Measurements from ENCODE around the gene CHST3.

Gene CHST3

DNA sequence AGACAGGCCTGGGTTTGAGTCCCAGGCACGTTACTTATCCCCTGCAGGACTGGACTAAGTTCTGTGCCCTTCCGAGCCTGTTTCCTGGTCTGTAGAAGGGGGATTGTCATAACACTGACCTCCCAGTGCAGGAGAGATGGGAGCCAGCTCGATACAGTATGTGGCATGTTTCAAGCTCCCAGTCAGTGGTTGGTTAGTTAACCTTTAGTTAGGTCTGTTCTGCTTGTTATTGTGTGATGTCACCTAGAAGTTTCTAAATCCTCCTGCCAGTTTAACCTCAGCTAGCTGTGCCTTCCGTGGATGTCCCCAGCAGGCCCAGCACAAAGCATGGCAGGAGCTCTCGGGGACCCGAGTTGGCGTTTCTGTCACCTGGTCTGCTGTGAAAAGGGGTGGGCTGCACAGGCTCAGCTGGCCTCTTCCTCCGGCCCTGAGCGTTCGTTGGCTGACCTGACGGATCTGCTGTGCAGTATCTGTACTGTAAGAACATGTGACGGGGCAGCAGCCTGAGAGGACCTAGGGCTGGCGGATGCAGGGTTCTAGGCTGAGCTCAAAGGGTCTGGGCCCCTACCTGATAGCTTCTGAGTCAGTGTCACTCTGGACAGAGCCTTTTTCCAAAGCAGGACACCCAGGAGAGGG is 71.2 kb downstream of the CHST3 start:
- no peak for DNase-seq (ENCODE audit: low read depth)
- TF ChIP-seq, protein P1, sequence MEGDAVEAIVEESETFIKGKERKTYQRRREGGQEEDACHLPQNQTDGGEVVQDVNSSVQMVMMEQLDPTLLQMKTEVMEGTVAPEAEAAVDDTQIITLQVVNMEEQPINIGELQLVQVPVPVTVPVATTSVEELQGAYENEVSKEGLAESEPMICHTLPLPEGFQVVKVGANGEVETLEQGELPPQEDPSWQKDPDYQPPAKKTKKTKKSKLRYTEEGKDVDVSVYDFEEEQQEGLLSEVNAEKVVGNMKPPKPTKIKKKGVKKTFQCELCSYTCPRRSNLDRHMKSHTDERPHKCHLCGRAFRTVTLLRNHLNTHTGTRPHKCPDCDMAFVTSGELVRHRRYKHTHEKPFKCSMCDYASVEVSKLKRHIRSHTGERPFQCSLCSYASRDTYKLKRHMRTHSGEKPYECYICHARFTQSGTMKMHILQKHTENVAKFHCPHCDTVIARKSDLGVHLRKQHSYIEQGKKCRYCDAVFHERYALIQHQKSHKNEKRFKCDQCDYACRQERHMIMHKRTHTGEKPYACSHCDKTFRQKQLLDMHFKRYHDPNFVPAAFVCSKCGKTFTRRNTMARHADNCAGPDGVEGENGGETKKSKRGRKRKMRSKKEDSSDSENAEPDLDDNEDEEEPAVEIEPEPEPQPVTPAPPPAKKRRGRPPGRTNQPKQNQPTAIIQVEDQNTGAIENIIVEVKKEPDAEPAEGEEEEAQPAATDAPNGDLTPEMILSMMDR (IDR thresholded peaks at IDR 0.05; ENCODE audit: low read depth, low read length, missing control alignments), result no peak
- H3K4me3 ChIP-seq (ENCODE audit: low read depth, low read length), result no peak overlapping the region

DNA sequence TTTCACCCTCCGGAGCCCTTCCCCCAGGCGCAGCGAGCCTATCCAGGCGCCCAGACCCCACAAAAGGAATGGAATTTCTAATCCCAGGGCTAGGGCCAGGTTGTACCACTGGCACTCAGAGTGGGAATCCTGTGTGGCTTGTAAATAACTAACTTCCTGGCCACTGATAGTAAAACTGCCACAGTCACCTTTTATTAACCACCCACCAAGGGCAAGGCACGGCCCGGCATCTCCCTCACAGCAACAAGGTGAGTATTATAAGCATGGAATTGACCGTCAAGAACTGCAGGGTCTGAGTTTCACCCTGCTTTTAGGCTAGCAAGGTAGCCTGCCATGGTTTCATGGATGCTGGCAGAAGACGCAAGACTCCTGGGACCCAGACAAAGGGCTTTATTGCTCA is 73.1 kb downstream of the CHST3 start:
- no peak for DNase-seq (ENCODE audit: low read depth)
- TF ChIP-seq, protein P1 (IDR thresholded peaks at IDR 0.05; ENCODE audit: low read depth, low read length, missing control alignments), result no peak

DNA sequence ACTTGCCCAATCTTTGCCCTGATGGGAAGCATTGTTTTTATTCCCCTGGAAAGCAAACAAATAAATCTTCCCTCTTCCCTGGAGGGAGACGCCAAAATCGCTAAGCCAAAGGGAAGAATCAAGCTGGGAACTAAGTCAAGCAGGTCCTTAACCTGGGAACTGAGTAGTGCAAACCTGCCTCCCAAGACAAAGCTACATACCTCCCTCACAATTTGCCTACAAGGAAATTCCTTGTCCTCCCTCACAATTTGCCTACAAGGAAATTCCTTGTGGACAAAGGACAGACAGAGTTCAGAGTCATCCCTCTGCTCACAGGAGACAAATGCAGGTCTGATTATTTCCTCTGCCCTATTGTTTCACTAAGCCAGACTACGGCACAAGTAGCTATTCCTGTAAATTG is 73.6 kb downstream of the CHST3 start:
- H3K4me3 ChIP-seq (ENCODE audit: low read depth, low read length), result no peak overlapping the region
- DNase-seq (ENCODE audit: low read depth), result no peak
- TF ChIP-seq, protein P1 (IDR thresholded peaks at IDR 0.05; ENCODE audit: low read depth, low read length, missing control alignments), result no peak

More for the DNA sequence above, 73.1 kb downstream of the CHST3 start:
- H3K4me3 ChIP-seq (ENCODE audit: low read depth, low read length), result no peak overlapping the region

DNA sequence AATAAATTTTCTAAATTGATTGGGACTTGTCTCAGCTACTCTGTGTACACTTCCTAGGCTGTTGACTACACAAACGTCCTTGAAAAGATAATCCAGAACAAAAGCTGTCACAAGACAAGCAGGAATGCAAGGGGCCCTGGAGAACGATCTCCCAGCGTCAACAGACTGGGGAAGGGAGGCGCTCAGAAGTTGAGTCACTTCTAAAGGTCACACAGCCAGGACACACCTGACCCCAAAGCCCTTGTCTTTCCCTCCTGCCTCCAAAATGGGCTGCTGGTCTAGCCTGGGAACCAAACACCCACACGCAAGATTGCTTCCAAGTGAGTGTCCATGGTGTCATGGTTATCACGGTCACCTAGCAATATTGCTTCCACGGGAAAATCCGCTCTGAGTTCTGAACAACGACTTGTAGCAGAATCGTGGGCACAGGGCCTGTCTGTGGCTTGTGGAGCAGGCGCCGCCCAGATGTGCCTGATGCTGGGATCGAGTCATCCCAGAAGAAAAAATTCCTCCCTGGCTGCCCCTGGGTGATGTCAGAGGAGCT is 74.3 kb downstream of the CHST3 start:
- no peak for DNase-seq (ENCODE audit: low read depth)
- H3K4me3 ChIP-seq (ENCODE audit: low read depth, low read length), result no peak overlapping the region
- TF ChIP-seq, protein P1 (IDR thresholded peaks at IDR 0.05; ENCODE audit: low read depth, low read length, missing control alignments), result no peak

DNA sequence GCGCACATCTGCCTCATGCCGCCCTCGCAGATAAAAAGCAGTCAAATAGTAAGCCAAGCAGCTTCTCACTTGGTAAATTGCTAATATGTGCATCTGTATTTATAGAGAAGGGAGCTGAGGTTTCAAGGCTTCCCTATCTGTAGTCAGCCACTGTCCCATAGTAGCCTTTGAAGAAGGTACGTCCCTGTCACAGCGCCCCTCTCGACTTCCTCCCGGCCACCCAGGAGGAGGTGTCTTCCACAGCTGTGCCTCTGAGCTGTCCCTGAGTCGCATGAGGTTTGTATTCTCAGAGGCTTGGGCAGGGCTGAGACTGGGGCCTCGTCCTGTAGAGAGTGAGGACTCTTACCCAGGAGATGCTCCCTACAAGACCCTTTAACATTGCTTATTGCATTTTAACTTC is 75.2 kb downstream of the CHST3 start:
- H3K4me3 ChIP-seq (ENCODE audit: low read depth, low read length), result no peak overlapping the region
- TF ChIP-seq, protein P1 (IDR thresholded peaks at IDR 0.05; ENCODE audit: low read depth, low read length, missing control alignments), result no peak
- no peak for DNase-seq (ENCODE audit: low read depth)

DNA sequence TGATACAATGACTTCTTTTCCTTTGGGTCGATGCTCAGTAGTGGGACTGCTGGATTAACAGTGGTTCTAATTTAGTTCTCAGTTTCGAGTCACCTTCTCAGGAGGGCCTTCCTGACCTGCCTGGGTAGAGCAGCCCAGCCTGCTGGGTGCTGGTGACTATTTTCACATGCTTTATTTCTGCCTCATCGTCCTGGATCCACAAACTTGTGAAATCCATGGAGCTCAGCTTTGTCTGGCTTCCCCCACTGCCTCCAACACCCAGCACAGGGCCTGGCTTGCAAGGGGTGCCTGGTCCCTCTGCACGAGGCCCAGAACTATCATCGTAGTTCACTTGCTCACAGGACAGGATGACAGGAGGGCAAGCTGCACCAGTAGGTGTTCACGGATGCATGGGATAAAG is 77.3 kb downstream of the CHST3 start:
- TF ChIP-seq, protein P1 (IDR thresholded peaks at IDR 0.05; ENCODE audit: low read depth, low read length, missing control alignments), result no peak
- DNase-seq (ENCODE audit: low read depth), result no peak
- H3K4me3 ChIP-seq (ENCODE audit: low read depth, low read length), result no peak overlapping the region
